ENCODE results near the gene FAM174C.

DNA sequence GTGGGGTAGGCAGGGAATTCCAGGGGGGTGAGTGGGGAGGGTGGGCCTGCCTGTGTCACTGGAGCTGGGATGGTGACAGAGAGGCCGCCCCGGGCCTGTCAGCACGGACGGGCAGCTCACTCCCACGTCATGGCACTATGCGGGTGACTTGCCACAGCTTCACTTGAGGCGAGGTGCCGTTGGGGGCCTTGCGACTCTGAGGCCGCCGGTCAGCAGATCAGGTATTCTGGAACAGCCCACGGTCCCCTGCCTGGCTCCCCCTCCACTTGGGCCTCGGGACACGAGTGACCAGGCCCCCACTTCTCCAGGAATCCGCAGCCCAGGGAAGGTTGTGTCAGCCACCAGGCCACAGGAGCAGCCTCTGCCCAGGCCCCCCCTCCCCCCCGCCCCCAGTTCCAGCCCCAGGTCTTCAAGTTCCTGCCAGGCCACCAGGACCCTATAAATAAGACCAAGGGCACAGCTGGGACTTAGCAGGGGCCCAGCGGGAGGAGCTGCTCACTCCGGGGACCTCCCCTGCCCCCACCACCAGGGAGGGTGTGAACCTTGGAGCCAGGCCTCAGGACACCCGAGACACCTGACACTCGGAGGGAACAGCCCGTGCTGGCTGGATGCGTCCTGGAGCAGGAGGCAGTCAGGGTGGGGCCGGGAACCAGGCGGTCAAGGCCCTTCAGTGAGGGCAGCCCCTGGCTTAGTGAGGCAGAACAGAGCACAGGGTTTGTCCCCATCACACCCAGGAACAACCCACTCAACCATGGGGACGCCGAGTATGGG lies 29.7 kb upstream of the FAM174C start:
- TF ChIP-seq, protein P1, sequence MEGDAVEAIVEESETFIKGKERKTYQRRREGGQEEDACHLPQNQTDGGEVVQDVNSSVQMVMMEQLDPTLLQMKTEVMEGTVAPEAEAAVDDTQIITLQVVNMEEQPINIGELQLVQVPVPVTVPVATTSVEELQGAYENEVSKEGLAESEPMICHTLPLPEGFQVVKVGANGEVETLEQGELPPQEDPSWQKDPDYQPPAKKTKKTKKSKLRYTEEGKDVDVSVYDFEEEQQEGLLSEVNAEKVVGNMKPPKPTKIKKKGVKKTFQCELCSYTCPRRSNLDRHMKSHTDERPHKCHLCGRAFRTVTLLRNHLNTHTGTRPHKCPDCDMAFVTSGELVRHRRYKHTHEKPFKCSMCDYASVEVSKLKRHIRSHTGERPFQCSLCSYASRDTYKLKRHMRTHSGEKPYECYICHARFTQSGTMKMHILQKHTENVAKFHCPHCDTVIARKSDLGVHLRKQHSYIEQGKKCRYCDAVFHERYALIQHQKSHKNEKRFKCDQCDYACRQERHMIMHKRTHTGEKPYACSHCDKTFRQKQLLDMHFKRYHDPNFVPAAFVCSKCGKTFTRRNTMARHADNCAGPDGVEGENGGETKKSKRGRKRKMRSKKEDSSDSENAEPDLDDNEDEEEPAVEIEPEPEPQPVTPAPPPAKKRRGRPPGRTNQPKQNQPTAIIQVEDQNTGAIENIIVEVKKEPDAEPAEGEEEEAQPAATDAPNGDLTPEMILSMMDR (conservative IDR thresholded peaks at IDR 0.05 in 1 of 2, IDR thresholded peaks at IDR 0.05 in 1 of 2; ENCODE audit: extremely low read depth in 1 of 2, insufficient read depth in 1 of 2, low read depth in 1 of 2, low read length in 2 of 2) = no peak
- TF ChIP-seq EZH2 (IDR thresholded peaks at IDR 0.05; ENCODE audit: borderline replicate concordance, low read length) = no peak
